Fibroblast of mammary gland (primary cell): ENCODE results near the gene TMC4.

Experiments used
- DNase-seq: peaks from one replicate; pipeline ENCODE4 v3.0.0-alpha.2; 2010; ENCODE audit warnings: low read depth
- H3K4me3 ChIP-seq: 2 replicates; pipeline ENCODE4 v1.5.1; 2011; ENCODE audit warnings: low read depth, mild to moderate bottlenecking, low read length, moderate library complexity; ENCODE audit not compliant: control insufficient read depth
- CTCF ChIP-seq: conservative IDR thresholded peaks from 2 replicates; pipeline ENCODE4 v1.5.1; 2011; ENCODE audit warnings: low read depth, low read length, inconsistent platforms; ENCODE audit not compliant: control insufficient read depth, insufficient read depth

The TMC4 gene

GRCh38 chr19:54158812-54159351 is 14.1 kb downstream of the TMC4 start:
- DNase-seq = peak; percentile 47

GRCh38 chr19:54156953-54157352 is 16.0 kb downstream of the TMC4 start:
- no peak for TF ChIP-seq CTCF
- no peak for DNase-seq
- no peak overlapping the region for H3K4me3 ChIP-seq

More at GRCh38 chr19:54158812-54159351, 14.1 kb downstream of the TMC4 start:
- peak overlapping the region; percentile 80 for H3K4me3 ChIP-seq
- no peak for TF ChIP-seq CTCF

GRCh38 chr19:54156490-54156889 is 16.5 kb downstream of the TMC4 start:
- no peak overlapping the region for H3K4me3 ChIP-seq
- no peak for TF ChIP-seq CTCF
- DNase-seq = no peak

- no peak overlapping the region for H3K4me3 ChIP-seq
- TF ChIP-seq CTCF = no peak
- DNase-seq = no peak
Measured at GRCh38 chr19:54155694-54156093, 17.3 kb downstream of the TMC4 start.

- H3K4me3 ChIP-seq = no peak overlapping the region
- TF ChIP-seq CTCF = no peak
- DNase-seq = peak; percentile 83
Measured at GRCh38 chr19:54154603-54155345, 18.2 kb downstream of the TMC4 start.

- peak; percentile 33 for DNase-seq
- TF ChIP-seq CTCF = no peak
Measured at GRCh38 chr19:54153731-54154326, 19.1 kb downstream of the TMC4 start.

More at GRCh38 chr19:54153731-54154326, 19.1 kb downstream of the TMC4 start:
- H3K4me3 ChIP-seq = no peak overlapping the region
